Activated CD4-positive, alpha-beta T cell treated with anti-CD3 and anti-CD28 coated beads, Interleukin-2, amount 50 U/mL, for 48 hours (primary cell): ENCODE results near the gene AOC3.
"Not testable (repeated sequence)": the region's sequence is repeated elsewhere in the genome, so short reads cannot be mapped to it uniquely, and the experiment has no call there.

ENCODE experiments used
- DNase-seq, 2 experiments: peaks; one replicate each; pipeline ENCODE4 v3.0.0-alpha.2; 2020

AOC3 gene

DNA sequence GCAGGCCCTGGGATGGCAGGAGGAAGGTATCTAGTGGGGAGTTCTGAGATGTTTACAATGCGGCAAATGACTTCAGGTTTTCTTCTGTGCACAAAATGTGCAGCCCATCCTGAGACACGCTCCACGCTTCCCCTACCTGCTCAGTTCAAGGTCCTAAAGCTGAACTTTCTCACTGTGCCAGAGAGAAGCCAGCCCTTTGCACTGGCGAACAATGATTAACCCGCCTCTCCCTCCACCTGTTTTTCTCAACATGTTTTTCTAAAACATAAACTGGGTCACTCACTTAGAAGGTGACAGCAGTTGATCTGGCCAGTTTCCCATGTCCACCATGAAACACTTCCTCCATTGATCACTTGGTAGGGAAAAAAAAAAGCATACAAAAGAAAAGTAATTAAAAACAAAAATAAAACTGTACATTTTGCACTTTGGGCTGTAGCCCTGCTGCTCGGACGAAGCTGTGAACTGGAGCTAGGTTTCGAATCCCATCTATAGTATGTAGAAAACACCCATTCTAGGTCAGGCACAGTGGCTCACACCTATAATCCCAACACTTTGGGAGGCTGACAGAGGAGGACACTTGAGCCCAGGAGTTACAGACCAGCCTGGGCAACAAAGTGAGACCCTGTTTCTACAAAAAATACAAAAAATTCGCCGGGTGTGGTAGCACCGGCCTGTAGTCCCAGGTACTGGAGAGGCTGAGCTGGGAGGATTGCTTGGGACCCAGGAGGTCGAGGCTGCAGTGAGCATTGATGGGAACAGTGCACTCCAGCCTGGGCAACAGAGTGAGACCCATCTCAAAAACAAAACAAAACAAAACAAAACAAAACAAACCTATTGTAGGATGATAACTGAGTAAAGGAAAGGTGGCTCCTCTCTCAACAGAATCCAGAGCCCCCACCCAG, 43.5 kb downstream of the AOC3 start:
- no peak for DNase-seq

DNA sequence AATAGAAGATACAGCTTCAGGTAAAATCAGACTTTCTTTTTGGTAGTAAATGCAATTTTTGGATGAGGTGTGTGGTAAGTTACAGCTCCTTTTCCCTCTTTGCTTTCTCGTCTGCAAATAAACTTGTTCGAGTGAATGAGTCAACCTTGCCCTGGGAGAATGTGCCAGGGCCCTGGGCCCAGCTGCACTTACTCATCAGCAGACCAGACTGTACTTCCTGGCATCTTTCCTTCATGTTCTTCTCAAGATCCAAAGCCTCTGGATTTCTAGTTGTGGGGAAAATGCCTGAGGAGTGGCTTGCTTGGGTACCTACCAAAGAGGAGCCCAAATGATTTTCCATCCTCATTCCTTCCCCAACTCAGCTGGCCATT, 44.2 kb downstream of the AOC3 start:
- DNase-seq = no peak

DNA sequence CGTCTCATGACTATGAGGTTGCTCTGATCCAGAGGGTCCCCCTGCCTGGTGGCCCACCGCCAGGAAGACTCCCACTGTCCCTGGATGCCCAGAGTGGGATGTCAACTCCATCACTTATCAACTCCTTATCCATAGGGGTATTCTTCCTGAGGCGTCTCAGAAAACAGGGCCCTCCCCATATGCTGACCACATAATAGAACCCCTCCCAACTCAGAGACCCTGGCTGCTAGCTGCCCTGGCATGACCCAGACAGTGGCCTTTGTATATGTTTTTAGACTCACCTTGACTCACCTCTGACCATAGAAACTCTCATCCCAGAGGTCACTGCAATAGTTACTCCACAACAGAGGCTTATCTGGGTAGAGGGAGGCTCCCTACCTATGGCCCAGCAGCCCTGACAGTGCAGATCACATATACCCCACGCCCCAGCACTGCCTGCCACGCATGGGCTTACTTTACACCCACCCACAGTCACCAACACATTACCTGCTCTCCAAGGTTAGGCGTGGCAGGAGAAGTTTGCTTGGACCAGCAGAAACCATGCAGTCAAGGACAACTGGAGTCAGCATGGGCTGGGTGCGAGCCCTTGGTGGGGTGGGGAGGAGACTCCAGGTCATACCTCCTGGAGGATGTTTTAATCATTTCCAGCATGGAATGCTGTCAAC, 47.3 kb downstream of the AOC3 start:
- no peak for DNase-seq

DNA sequence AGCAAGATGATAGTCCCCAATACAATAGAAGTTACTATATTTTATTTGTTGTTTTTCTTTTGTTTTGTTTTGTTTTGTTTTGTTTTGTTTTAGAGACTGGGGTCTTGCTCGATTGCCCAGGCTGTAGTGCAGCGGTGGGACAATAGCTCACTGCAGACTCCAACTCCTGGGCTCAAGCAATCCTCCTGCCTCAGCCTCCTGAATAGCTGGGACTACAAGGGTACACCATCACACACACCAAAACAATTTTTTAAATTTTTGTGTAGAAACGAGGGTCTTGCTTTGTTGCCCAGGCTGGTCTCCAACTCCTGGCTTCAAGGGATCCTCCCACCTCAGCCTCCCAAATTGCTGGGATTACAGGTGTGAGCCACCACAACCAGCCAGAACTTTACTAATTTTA, 49.0 kb downstream of the AOC3 start:
- not testable (repeated sequence) for DNase-seq

DNA sequence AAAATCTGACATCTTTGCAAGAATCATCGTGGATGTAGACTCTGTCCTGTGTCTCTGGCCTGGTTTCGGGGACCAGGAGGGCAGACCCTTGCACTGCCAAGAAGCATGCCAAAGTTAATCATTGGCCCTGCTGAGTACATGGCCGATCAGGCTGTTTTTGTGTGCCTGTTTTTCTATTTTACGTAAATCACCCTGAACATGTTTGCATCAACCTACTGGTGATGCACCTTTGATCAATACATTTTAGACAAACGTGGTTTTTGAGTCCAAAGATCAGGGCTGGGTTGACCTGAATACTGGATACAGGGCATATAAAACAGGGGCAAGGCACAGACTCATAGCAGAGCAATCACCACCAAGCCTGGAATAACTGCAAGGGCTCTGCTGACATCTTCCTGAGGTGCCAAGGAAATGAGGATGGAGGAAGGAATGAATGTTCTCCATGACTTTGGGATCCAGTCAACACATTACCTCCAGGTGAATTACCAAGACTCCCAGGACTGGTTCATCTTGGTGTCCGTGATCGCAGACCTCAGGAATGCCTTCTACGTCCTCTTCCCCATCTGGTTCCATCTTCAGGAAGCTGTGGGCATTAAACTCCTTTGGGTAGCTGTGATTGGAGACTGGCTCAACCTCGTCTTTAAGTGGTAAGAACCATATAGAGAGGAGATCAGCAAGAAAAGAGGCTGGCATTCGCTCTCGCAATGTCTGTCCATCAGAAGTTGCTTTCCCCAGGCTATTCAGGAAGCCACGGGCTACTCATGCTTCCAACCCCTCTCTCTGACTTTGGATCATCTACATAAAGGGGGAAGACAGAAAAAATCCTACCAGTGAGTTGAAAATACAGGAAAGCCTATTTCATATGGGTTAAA, 49.7 kb downstream of the AOC3 start, which contains the start of gene G6PC1:
G6PC1 (plus strand) TSS at position 340 of the 872 bp plus-strand sequence; CDS start at position 418, 78 bp downstream.
- no peak for DNase-seq

DNA sequence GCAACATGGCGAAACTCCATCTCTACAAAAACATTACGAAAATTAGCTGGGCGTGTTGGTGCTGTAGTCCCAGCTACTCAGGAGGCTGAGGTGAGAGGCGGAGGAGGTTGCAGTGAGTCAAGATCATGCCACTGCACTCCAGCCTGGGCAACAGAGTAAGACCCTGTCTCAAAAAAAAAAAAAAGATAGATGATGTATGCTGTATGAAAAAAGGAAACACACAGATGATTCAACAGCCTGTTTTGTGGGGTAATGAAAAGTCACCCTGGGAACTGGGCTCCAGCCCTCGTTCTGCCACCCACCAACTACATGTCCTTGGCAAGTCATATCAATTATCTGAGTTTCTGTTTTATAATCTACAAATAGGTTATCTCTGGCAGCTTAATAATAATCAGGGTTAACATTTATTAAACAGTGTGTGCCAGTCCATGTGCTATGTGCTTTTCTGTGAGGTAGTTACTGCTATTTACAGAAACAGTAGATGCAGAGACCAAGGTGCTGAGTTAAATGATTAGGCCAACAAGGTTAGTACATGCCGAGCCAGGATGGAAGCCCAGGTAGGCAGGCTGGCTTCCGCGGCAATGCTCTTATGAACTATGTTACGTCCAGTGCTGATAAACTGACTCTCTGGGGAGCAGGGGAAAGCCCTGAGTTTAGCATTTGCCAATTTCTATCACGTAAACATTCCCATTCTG, 50.7 kb downstream of the AOC3 start:
- DNase-seq = no peak

DNA sequence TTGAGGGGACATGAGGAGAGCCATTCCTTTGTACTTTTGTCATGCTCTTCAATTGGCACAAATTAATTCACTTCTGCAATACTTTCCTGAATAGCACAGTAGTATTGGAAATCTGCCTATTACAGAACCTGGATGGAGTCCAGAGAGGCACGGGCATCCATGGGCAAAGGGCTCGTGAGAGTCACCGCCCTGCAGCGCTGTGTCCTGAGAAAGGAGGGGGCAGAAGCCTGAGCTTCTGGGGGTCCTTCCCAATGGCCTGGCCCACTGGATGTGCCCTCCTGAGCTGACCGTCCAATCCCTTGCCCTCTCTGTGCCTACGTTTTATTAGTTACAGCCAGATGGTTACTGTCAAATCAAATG, 53.1 kb downstream of the AOC3 start:
- DNase-seq = no peak

DNA sequence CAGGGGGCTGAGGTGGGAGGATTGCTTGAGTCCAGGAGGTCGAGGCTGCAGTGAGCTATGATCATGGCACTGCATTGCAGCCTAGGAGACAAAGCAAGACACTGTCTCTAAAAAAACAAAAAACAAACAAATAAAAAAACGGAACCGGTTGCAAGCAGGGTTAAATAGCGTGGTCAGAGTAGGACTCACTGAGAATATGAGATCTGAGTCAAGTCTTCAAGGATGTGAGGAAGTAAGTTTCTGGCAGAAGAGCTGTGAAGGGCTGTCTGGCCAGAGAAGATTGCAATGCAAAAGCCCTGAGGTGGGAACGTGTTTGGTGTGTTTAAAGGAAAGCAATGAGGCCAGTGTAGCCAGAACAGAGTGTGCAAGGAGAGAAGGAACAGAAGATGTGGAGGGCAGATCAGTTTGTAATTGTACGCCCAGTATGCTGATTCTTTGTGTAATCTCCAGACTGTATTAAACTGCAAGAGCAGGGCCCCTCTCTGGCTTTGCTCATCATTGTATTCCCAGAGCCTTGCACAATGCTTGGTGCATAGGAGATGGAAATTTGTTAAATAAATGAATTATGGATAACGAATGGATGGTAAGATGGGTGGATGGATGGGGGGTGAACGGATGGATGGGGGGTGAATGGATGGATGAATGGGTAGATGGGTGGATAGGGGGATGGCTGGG, 55.9 kb downstream of the AOC3 start:
- no peak for DNase-seq
